Measurements from ENCODE around the gene NOVA1. TPM values are rescaled to one million over a fixed set of nuclear protein-coding genes. Genes with fewer than 3 reads are reported as not detected.

NOVA1 gene
- total RNA-seq, 1 experiment from 2014 or later: not detected

DNA sequence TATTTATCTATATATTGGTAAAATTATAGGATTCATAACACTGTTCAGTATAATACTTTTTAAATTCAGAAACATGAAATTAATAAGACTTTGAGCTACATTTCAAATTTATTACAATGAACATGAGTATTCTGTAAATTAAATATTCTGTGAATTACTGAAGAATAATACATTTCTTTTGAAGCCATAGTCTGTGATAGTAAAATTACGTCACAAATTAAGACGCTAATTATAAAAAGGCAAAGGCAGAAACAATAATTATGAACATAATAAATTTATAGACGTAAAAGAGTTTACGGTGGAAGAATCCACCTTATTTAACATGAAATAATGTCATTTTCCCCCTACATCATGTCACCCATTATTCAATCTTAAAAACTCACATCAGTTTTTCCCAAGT, 118.9 kb downstream of the NOVA1 start:
- Histone ChIP-seq H3K9ac (ENCODE audit: low read length) (no peak overlapping the region), H4K20me1 (ENCODE audit: insufficient read depth) (no peaks in the 10 kb centered on the region), H3K9me3 (ENCODE audit: control insufficient read depth in 1 of 2, insufficient read depth in 1 of 2, low read depth in 1 of 2, low read length in 2 of 2) (peaks cover 7% of the 10 kb centered on the region in 2 experiments; a peak in 3 of 4 replicates), H3K4me3 (replicated peaks in 1 of 2; ENCODE audit: low read depth in 1 of 2, low read length in 2 of 2) (no peak overlapping the region), H3K9me2 (ENCODE audit: insufficient read depth) (no peaks in the 10 kb centered on the region), H3K4me1 (ENCODE audit: control insufficient read depth in 1 of 2, insufficient read depth in 2 of 2, low read length in 2 of 2) (no peaks in the 10 kb centered on the region), H3K4me2 (ENCODE audit: low read length) (no peak overlapping the region), H3K36me3 (ENCODE audit: control insufficient read depth in 1 of 2, insufficient read depth in 2 of 2, low read length in 2 of 2) (no peaks in the 10 kb centered on the region), H3K27ac (ENCODE audit: low read depth, low read length) (no peak overlapping the region), H3K79me2 (ENCODE audit: insufficient read depth, low read length) (no peaks in the 10 kb centered on the region), H2AFZ (ENCODE audit: low read depth, low read length, poor library complexity, severe bottlenecking) (no peak overlapping the region), H3K27me3 (ENCODE audit: insufficient read depth, low read length) (no peaks in the 10 kb centered on the region)
- ChIA-PET CTCF (no interaction called here), POLR2A (no interaction called here), RAD21 (ENCODE audit: low non-redundant PET in 1 of 2, low total read pairs in 2 of 2, uncharacterized antibody in 2 of 2, unreplicated experiment in 2 of 2) (no interaction called here)
- no peak for TF ChIP-seq JUND (IDR thresholded peaks at IDR 0.05)
- TF ChIP-seq RAD21 (IDR thresholded peaks at IDR 0.05; ENCODE audit: low read depth): no peak
- TF ChIP-seq FOSL1 (IDR thresholded peaks at IDR 0.05; ENCODE audit: low read depth): no peak
- no peak for TF ChIP-seq CBX3 (IDR thresholded peaks at IDR 0.05; ENCODE audit: low read depth)
- no peak for TF ChIP-seq POLR2A (IDR thresholded peaks at IDR 0.05; ENCODE audit: borderline replicate concordance, extremely low read depth, insufficient read depth, insufficient read length)
- no peak for TF ChIP-seq MAX (IDR thresholded peaks at IDR 0.05)
- no peak for TF ChIP-seq SIN3A (IDR thresholded peaks at IDR 0.05; ENCODE audit: low read depth)
- no peak for TF ChIP-seq SP1 (IDR thresholded peaks at IDR 0.05; ENCODE audit: low read depth)
- no peak for TF ChIP-seq ZFX (IDR thresholded peaks at IDR 0.05)
- no peak for TF ChIP-seq CEBPB (IDR thresholded peaks at IDR 0.05; ENCODE audit: low read depth)
- no TSS peak for BruUV-seq (replicated peaks)
- DNase-seq (ENCODE audit: low read depth, low spot score): no peak
- intact Hi-C loops (cut with micrococcal nuclease): no loop called here
- no peak for ATAC-seq

DNA sequence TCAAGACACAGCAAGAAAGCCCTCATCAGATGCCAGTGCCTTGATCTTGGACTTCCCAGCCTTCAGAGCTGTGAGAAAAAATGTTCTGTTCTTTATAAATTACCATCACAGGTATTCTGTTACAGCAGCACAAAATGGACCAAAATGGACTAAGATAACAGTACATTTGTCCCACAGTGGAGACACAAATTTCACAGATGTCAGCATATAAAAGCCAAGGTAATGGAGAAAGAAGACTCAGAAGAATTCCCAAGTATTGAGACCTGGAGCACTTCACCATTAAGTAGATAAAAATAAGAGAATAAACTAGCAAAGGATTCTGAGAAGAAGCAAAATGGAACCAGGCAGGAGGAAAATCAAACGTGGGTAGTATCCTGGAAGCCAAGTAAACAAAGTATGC, 131.0 kb downstream of the NOVA1 start:
- Histone ChIP-seq H3K9me2 (ENCODE audit: insufficient read depth) (no peaks in the 10 kb centered on the region), H3K27ac (ENCODE audit: low read depth, low read length) (no peak overlapping the region), H3K9me3 (ENCODE audit: control insufficient read depth in 1 of 2, insufficient read depth in 1 of 2, low read depth in 1 of 2, low read length in 2 of 2) (peaks cover 8 to 20% of the 10 kb centered on the region in 2 experiments), H4K20me1 (ENCODE audit: insufficient read depth) (no peaks in the 10 kb centered on the region), H2AFZ (ENCODE audit: low read depth, low read length, poor library complexity, severe bottlenecking) (no peak overlapping the region), H3K4me2 (ENCODE audit: low read length) (no peak overlapping the region), H3K36me3 (ENCODE audit: control insufficient read depth in 1 of 2, insufficient read depth in 2 of 2, low read length in 2 of 2) (no peaks in the 10 kb centered on the region), H3K4me1 (ENCODE audit: control insufficient read depth in 1 of 2, insufficient read depth in 2 of 2, low read length in 2 of 2) (no peaks in the 10 kb centered on the region), H3K79me2 (ENCODE audit: insufficient read depth, low read length) (no peaks in the 10 kb centered on the region), H3K4me3 (replicated peaks in 1 of 2; ENCODE audit: low read depth in 1 of 2, low read length in 2 of 2) (no peak overlapping the region), H3K9ac (ENCODE audit: low read length) (no peak overlapping the region), H3K27me3 (ENCODE audit: insufficient read depth, low read length) (no peaks in the 10 kb centered on the region)
- no peak for TF ChIP-seq CEBPB (IDR thresholded peaks at IDR 0.05; ENCODE audit: low read depth)
- TF ChIP-seq FOSL1 (IDR thresholded peaks at IDR 0.05; ENCODE audit: low read depth): no peak
- no peak for TF ChIP-seq EZH2phosphoT487 (IDR thresholded peaks at IDR 0.05; ENCODE audit: borderline replicate concordance)
- TF ChIP-seq SP1 (IDR thresholded peaks at IDR 0.05; ENCODE audit: low read depth): no peak
- TF ChIP-seq CBX3 (IDR thresholded peaks at IDR 0.05; ENCODE audit: low read depth): no peak
- no peak for TF ChIP-seq ZFX (IDR thresholded peaks at IDR 0.05)
- TF ChIP-seq, protein P1, sequence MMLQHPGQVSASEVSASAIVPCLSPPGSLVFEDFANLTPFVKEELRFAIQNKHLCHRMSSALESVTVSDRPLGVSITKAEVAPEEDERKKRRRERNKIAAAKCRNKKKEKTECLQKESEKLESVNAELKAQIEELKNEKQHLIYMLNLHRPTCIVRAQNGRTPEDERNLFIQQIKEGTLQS (IDR thresholded peaks at IDR 0.05): no peak
- no peak for TF ChIP-seq SRF (IDR thresholded peaks at IDR 0.05; ENCODE audit: low read depth)
- no peak for TF ChIP-seq ZNF274 (IDR thresholded peaks at IDR 0.05; ENCODE audit: low read depth, low read length)
- TF ChIP-seq EZH2 (IDR thresholded peaks at IDR 0.05): no peak
- TF ChIP-seq JUND (IDR thresholded peaks at IDR 0.05): no peak
- no peak for TF ChIP-seq REST (IDR thresholded peaks at IDR 0.05; ENCODE audit: low read depth)
- TF ChIP-seq TCF7L2 (IDR thresholded peaks at IDR 0.05; ENCODE audit: borderline replicate concordance, extremely low read depth, insufficient read depth, insufficient read length): no peak
- TF ChIP-seq MAX (IDR thresholded peaks at IDR 0.05): no peak
- ATAC-seq (no peak), DNase-seq (ENCODE audit: low read depth, low spot score) (no peak)
- intact Hi-C loops (cut with micrococcal nuclease): no loop called here
- CTCF ChIA-PET: no interaction called here
- BruUV-seq (replicated peaks): no TSS peak
- RAD21 ChIA-PET (ENCODE audit: low non-redundant PET in 1 of 2, low total read pairs in 2 of 2, uncharacterized antibody in 2 of 2, unreplicated experiment in 2 of 2): no interaction called here
- POLR2A ChIA-PET: no interaction called here

All from HCT116 (cell line).